Measurements from ENCODE around the gene CDCP2.
"Not testable (repeated sequence)": the region's sequence is repeated elsewhere in the genome, so short reads cannot be mapped to it uniquely, and the experiment has no call there.

The CDCP2 gene

DNA sequence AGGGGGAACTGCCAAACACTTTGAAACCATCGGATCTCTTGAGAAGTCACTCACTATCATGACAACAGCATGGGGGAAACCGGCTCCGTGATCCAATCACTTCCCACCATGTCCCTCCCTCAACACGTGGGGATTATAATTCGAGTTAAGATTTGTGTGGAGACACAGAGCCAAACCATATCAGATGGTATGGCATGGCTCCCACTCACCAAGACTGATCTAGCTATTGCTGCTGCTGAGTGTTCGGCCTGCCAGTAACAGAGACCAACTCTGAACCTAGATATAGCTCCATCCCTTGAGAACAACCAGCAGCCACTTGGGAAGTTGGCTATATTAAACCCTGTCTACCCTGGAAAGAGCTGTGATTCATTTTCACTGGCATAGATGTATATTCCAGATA, 49.4 kb downstream of the CDCP2 start:
- DNase-seq (ENCODE audit: low spot score in 2 of 2) (no peak), ATAC-seq (no peak)
- no peaks in the 10 kb centered on the region for H3K9me3 Mint-ChIP-seq
- peaks cover 5% of the 10 kb centered on the region for H3K4me1 Mint-ChIP-seq
- no peak overlapping the region for H3K4me3 Mint-ChIP-seq
- H3K36me3 Mint-ChIP-seq, result peaks cover 5% of the 10 kb centered on the region
- H3K27ac Mint-ChIP-seq, result no peak overlapping the region

DNA sequence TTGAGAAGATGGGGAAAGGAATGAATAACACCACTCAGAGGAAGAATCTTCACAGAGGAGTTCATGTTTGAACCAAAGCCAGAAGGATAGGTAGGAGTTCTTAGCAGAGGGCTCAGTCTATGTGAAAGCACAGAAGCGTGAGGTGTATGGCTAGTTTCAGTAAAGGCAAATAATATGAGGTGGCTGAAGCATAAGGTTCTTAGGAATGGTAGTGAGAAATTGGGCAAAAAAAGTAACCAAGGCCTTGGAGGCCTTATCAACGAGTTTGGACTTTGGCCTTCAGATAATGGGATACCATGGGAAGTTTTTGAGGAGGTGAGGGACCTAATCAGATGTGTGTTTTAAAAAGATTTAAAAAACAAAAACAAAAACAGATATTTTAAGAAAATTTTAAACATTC, 52.3 kb downstream of the CDCP2 start:
- no peak overlapping the region for H3K27ac Mint-ChIP-seq
- DNase-seq (ENCODE audit: low spot score in 2 of 2) (no peak), ATAC-seq (no peak)
- H3K9me3 Mint-ChIP-seq, result no peaks in the 10 kb centered on the region
- no peak overlapping the region for H3K4me3 Mint-ChIP-seq
- peaks cover 9% of the 10 kb centered on the region for H3K36me3 Mint-ChIP-seq
- H3K4me1 Mint-ChIP-seq, result peaks cover 5% of the 10 kb centered on the region

DNA sequence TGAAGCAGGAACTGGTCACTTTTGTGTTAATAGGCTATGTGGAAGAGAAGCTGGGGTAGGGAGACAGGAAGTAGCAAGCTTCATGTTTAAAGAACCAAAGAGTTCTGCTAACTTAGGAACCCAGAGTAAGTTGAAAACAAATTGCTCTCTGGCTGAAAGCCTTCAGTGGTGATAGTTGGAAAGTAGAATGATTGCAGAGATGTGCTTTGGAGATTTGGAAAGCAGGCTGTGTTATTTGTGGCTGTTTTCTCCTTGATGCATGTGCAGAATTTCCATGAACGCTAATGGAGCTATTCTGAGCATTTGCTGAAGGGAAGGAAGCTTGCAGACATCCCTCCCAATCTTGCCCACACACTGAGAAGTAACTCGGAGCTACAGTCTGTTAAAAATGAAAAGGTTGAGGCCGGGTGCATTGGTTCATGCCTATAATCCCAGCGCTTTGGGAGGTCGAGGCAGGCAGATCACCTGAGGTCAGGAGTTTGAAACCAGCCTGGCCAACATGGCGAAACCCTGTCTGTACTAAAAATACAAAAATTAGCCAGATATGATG, 53.7 kb downstream of the CDCP2 start:
- H3K36me3 Mint-ChIP-seq, result peaks cover 9% of the 10 kb centered on the region
- DNase-seq (ENCODE audit: low spot score in 2 of 2) (no peak), ATAC-seq (no peak)
- no peak overlapping the region for H3K27ac Mint-ChIP-seq
- no peaks in the 10 kb centered on the region for H3K9me3 Mint-ChIP-seq
- H3K4me3 Mint-ChIP-seq, result no peak overlapping the region
- H3K4me1 Mint-ChIP-seq, result peaks cover 5% of the 10 kb centered on the region

DNA sequence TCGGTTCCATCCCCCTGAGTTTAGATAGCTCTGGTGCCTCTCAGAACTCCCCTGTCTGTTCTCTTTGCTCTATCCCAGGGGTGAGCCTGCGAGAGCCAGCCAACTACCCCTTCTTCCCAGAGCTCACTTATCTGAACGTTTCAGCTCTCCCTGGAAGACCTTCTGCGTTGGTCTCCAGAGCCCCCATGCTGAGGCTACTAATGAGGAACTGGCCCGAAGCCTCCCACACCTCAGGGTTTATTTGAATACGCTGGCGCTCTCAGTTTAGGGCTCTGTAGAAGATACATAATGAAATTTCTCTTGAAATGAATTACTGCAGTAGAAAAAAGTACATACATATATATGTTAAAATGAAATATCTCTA, 55.9 kb downstream of the CDCP2 start:
- H3K36me3 Mint-ChIP-seq, result peaks cover 9% of the 10 kb centered on the region
- no peak for DNase-seq (ENCODE audit: low spot score in 2 of 2)
- no peak overlapping the region for H3K27ac Mint-ChIP-seq
- ATAC-seq, result no peak
- H3K4me3 Mint-ChIP-seq, result no peak overlapping the region
- no peaks in the 10 kb centered on the region for H3K9me3 Mint-ChIP-seq
- H3K4me1 Mint-ChIP-seq, result peaks cover 5% of the 10 kb centered on the region

DNA sequence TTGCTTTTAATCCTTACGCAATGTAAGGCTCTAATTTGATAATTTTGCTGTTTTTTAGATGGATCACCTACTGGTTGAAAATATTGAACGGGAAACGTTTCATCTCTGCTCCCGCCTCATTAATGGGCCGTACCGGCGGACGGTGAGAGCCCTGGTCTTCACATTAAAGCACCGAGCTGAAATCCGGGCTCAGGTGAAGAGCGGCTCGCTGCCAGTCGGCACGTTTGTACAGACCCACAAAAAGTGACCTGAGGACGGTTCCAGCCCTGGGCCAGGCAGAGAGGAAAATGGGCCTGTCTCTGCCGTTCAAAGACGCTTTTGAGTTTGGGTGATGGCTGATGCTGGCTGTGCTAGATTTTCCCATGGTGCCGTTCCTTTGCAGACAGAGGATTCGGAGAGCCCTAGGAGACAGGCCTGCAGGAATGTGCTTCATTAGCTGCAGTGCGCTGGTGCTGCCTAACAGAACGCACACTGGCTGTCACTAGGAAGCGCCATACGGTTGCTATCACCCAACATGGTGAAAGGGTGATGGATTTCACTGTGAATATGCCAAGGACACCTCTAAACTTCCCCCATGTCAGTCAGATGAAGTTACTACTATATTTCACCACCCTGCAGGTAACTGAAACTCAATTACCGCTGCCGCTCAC, 56.4 kb downstream of the CDCP2 start:
- peaks cover 12% of the 10 kb centered on the region for H3K36me3 Mint-ChIP-seq
- H3K27ac Mint-ChIP-seq, result no peak overlapping the region
- no peak for ATAC-seq

DNA sequence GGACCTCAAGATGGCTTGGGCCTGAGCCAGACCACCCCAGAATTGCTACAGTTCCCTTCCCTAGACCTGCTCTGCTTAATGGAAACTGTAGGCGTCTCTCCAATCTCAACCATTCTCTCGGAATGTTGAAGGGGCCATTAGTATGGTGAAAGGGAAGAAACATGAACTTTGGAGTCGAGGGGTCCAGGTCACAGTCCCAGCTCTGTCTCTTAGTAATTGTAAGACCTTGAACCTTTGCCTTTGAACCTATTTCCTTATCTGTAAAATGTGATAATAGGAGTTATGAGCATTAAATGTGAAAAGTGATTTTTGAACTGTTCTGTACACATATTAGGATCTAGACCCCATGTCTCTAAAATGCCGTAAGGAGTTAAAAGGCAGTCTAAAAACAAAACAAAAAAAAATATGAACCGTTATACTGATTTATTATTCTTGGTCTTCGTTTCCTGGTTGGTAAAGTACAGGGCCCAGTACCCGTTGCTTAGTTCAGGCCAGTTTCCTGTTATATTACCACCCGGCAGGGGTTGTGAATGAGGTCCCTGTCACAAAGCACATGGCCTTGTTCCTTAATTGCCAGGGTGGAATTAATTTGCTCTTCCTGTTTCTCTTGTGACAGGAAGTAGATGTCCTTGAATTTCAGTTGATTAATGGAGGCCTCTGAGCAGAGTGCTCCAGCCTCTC, 57.1 kb downstream of the CDCP2 start:
- Mint-ChIP-seq H3K9me3 (no peaks in the 10 kb centered on the region), H3K36me3 (peaks cover 12% of the 10 kb centered on the region), H3K4me1 (peaks cover 5% of the 10 kb centered on the region), H3K27ac (no peak overlapping the region), H3K4me3 (no peak overlapping the region)
- ATAC-seq (no peak), DNase-seq (ENCODE audit: low spot score in 2 of 2) (no peak)

More for the DNA sequence above, 56.4 kb downstream of the CDCP2 start:
- H3K9me3 Mint-ChIP-seq, result no peaks in the 10 kb centered on the region
- H3K4me3 Mint-ChIP-seq, result no peak overlapping the region
- H3K4me1 Mint-ChIP-seq, result peaks cover 5% of the 10 kb centered on the region
- DNase-seq (ENCODE audit: low spot score in 2 of 2), result no peak

DNA sequence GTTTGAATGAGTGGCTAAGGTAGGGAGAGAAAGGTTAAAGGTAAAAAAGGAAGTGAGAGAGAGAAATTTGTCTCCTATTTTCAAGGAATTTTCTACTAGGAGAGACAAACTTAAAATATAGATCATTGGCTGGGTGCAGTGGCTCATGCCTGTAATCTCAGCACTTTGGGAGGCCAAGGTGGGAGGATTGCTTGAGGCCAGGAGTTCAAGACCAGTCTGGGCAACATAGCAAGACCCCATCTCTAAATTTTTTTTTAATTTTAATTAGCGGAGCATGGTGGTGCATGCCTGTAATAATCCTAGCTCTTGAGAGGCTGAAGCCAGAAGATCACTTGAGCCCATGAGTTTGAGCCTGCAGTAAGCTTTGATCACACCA, 58.1 kb downstream of the CDCP2 start:
- H3K36me3 Mint-ChIP-seq, result peaks cover 16% of the 10 kb centered on the region
- not testable (repeated sequence) for H3K4me3 Mint-ChIP-seq; DNase-seq (ENCODE audit: low spot score in 2 of 2); H3K9me3 Mint-ChIP-seq; ATAC-seq; H3K4me1 Mint-ChIP-seq; H3K27ac Mint-ChIP-seq

DNA sequence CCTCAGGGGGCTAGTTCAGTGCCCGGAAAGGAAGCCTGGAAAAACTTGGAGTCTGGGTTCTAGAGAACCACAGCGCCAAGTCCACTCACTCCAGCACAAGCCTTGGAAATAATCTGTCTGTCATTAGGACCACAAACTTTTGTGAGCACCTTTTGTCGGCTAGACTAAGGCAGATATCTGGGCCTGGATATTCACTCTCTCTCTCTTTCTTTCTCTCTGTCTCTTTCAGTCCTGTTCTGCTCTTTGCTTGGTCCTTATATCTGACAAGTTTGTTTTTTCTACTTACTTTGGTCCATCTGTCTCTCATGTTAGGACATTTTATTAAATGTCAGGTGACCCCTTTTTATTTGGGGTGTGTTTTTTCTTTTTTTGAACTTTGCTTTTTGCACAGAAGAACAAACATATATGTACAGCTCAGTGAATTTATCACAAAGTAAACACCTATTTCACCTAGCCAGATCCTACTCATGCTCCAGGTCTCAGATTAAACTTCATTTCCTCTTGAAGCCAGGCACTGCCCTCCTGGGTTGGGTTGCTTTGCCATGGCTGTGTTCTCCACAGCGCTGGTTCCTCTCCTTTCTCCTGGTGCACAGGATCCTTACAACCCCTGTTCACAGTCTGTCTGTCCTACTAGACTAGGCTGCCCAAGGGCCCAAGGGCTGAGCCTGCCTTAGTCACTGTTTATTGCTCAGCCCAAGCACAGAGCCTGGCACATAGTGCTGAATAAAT, 58.6 kb downstream of the CDCP2 start:
- ATAC-seq (no peak), DNase-seq (ENCODE audit: low spot score in 2 of 2) (no peak)
- H3K36me3 Mint-ChIP-seq, result peaks cover 16% of the 10 kb centered on the region
- H3K4me3 Mint-ChIP-seq, result no peak overlapping the region
- no peaks in the 10 kb centered on the region for H3K9me3 Mint-ChIP-seq
- no peak overlapping the region for H3K27ac Mint-ChIP-seq
- H3K4me1 Mint-ChIP-seq, result peaks cover 5% of the 10 kb centered on the region

DNA sequence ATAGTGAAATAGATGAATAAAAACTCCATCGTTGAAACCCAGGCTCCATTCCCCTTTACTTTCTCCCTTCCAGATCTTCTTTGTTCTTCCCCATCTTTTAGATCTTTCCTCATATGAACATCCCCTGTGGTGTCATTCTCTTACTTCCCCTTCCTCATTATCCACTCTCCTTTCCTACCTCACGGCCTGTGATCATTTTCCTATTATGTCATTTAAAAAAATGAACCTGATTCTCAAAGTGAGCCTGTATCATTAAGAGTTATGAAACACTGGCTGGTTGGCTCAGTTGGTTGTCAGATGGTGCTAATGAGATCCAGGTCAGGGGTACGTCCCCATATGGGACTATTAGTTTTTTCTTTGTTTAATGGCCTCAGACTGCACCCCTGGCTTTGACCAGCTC, 61.1 kb downstream of the CDCP2 start:
- H3K36me3 Mint-ChIP-seq, result peaks cover 12% of the 10 kb centered on the region
- no peak for DNase-seq (ENCODE audit: low spot score in 2 of 2)

DNA sequence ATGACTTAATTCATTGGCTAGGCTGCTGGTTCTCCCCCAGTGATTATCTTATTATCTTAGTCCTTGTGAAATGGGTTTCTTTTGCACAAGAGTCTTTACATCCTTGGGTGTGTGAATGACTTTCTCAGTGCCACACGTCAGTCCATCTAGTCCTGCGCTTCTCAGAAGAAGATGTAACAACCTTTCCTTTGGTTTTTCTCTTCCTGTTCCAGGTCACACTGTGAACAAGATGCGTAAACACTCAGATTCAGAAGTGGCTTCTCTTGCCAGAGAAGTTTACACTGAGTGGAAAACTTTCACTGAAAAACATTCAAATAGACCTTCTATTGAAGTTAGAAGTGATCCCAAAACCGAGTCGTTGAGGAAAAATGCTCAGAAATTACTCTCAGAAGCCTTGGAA, 64.4 kb downstream of the CDCP2 start:
- Mint-ChIP-seq H3K36me3 (peaks cover 8% of the 10 kb centered on the region), H3K27ac (no peak overlapping the region), H3K4me3 (no peak overlapping the region), H3K4me1 (no peaks in the 10 kb centered on the region), H3K9me3 (no peaks in the 10 kb centered on the region)
- DNase-seq (ENCODE audit: low spot score in 2 of 2) (no peak), ATAC-seq (no peak)

More for the DNA sequence above, 61.1 kb downstream of the CDCP2 start:
- no peak for ATAC-seq
- Mint-ChIP-seq H3K4me1 (no peaks in the 10 kb centered on the region), H3K4me3 (no peak overlapping the region), H3K27ac (no peak overlapping the region), H3K9me3 (no peaks in the 10 kb centered on the region)

DNA sequence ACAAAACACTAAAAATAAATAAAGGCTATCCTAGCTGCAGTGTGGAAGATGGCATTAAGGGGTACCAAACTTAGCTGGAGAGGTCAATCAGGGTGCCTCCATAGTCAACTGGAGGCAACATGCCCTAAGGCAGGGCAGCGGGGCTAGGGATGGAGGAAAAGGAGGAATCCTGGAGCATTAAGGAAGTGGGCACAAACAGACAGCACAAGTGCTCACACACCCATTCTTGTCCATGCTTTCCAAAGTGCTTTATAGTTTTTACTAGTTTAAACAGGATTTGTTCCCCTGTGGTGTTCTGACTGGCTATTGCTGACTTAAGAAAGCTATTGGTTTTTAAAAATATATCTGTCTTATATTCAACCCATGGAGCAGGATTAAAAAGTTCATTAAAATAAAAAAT, 66.0 kb downstream of the CDCP2 start:
- ATAC-seq (no peak), DNase-seq (ENCODE audit: low spot score in 2 of 2) (no peak)
- H3K9me3 Mint-ChIP-seq, result no peaks in the 10 kb centered on the region
- H3K27ac Mint-ChIP-seq, result no peak overlapping the region
- H3K4me1 Mint-ChIP-seq, result peaks cover under 1% of the 10 kb centered on the region
- H3K4me3 Mint-ChIP-seq, result no peak overlapping the region
- H3K36me3 Mint-ChIP-seq, result peaks cover 8% of the 10 kb centered on the region

DNA sequence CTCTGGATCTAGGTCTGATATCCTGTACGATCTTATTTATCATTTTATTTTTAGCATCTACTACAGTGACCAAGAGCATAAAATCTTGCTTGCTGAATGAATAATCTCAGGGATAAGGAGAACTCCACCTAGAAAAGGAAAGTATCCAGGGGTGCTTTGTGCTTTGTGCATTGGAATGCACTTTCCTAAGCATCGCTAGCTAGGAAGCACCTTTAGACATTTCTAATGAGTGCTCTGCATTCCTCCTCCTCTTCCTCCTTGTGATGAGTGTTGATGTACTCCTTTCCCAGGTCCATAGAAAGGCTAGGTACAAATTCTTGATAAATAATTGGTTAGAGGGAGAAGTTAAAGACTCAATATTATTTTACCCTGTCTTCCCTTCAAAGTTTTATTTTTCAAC, 68.0 kb downstream of the CDCP2 start:
- Mint-ChIP-seq H3K9me3 (no peaks in the 10 kb centered on the region), H3K36me3 (peaks cover under 1% of the 10 kb centered on the region), H3K4me3 (no peak overlapping the region), H3K27ac (no peak overlapping the region), H3K4me1 (peaks cover 6% of the 10 kb centered on the region)
- DNase-seq (ENCODE audit: low spot score in 2 of 2) (no peak), ATAC-seq (no peak)
